GM18909 (cell line): ENCODE data around the gene ZNF235.
A peak's percentile ranks its signal among the peaks of the same experiment; 100 is the strongest.
"Not testable (repeated sequence)": the region's sequence is repeated elsewhere in the genome, so short reads cannot be mapped to it uniquely, and the experiment has no call there.

ENCODE experiments used
- ATAC-seq: cut with Tn5 transposase; IDR thresholded peaks from one replicate; pipeline ENCODE4 v1.9.1; 2021; ENCODE audit warnings: mild to moderate bottlenecking; ENCODE audit not compliant: unreplicated experiment, poor library complexity

The ZNF235 gene

GRCh38 chr19:44304659-44305193 is at the start of gene ZNF235:
ZNF235 (minus strand) TSS chr19:44305025; CDS start chr19:44303404, 1,621 bp downstream.
- peak; percentile 85 for ATAC-seq

GRCh38 chr19:44346556-44346955 is 41.7 kb upstream of the ZNF235 start:
- no peak for ATAC-seq

GRCh38 chr19:44345959-44346358 is 41.1 kb upstream of the ZNF235 start:
- ATAC-seq, result no peak

GRCh38 chr19:44344255-44344654 is 39.4 kb upstream of the ZNF235 start:
- no peak for ATAC-seq

- no peak for ATAC-seq
Measured at GRCh38 chr19:44341794-44342193, 37.0 kb upstream of the ZNF235 start.

GRCh38 chr19:44334639-44335038 is 29.8 kb upstream of the ZNF235 start:
- not testable (repeated sequence) for ATAC-seq

GRCh38 chr19:44332145-44332544 is 27.3 kb upstream of the ZNF235 start:
- ATAC-seq, result no peak

- no peak for ATAC-seq
Measured at GRCh38 chr19:44315883-44316282, 11.1 kb upstream of the ZNF235 start.

GRCh38 chr19:44313231-44313630 is 8.4 kb upstream of the ZNF235 start:
- ATAC-seq, result no peak

GRCh38 chr19:44308011-44308410 is 3.2 kb upstream of the ZNF235 start:
- ATAC-seq, result no peak

- no peak for ATAC-seq
Measured at GRCh38 chr19:44306283-44306682, 1.5 kb upstream of the ZNF235 start.

- no peak for ATAC-seq
Measured at GRCh38 chr19:44305457-44305856, 632 bp upstream of the ZNF235 start.

- ATAC-seq, result peak; percentile 30
Measured at GRCh38 chr19:44303976-44304568, 753 bp downstream of the ZNF235 start.

- no peak for ATAC-seq
Measured at GRCh38 chr19:44303320-44303719, 1.5 kb downstream of the ZNF235 start.

- ATAC-seq, result no peak
Measured at GRCh38 chr19:44284968-44285367, 19.9 kb downstream of the ZNF235 start.

GRCh38 chr19:44282846-44283245 is 22.0 kb downstream of the ZNF235 start:
- no peak for ATAC-seq

- no peak for ATAC-seq
Measured at GRCh38 chr19:44280916-44281315, 23.9 kb downstream of the ZNF235 start.

- no peak for ATAC-seq
Measured at GRCh38 chr19:44278181-44278690, 26.6 kb downstream of the ZNF235 start.

- no peak for ATAC-seq
Measured at GRCh38 chr19:44277331-44277730, 27.5 kb downstream of the ZNF235 start.

- ATAC-seq, result no peak
Measured at GRCh38 chr19:44260695-44261446, 44.0 kb downstream of the ZNF235 start.

- ATAC-seq, result no peak
Measured at GRCh38 chr19:44260343-44260681, 44.5 kb downstream of the ZNF235 start.
